ENCODE measurements around the gene SLC26A9. TPM values are rescaled to one million over a fixed set of nuclear protein-coding genes. Genes with fewer than 3 reads are reported as not detected.

Gene SLC26A9
- total and polyA plus RNA-seq, 4 donors = 0.13 to 0.18 (median 0.18) TPM; not detected in 1

DNA sequence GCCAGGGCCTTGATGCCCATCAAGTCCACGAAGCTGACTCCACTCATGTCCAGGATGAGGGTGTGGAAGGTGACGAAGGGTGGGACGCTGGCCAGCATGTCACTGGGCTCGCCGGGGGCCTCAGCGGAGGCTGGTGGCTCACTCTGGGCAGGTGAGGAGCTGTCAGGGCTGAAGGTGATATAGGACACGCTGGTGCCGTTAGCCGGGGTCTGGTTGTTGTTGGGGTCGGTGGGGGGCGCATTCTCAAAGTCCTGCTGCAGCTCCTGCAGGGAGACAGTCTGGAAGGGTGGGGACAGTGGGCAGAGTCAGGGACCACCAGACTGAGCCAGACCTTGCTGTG is 21.7 kb downstream of the SLC26A9 start:
- ATAC-seq (ENCODE audit: low FRiP score) = no peak
- H3K9me3 ChIP-seq (ENCODE audit: control insufficient read depth, low read length) = no peaks in the 10 kb centered on the region
- no peak overlapping the region for H3K4me3 ChIP-seq (ENCODE audit: low read length in 2 of 2)
- no peaks in the 10 kb centered on the region for H3K36me3 ChIP-seq (ENCODE audit: control insufficient read depth in 1 of 2, insufficient read depth in 2 of 2, low read length in 1 of 2)
- no peak for DNase-seq
- no peaks in the 10 kb centered on the region for H3K27me3 ChIP-seq (ENCODE audit: control insufficient read depth in 1 of 2, insufficient read depth in 2 of 2, low read length in 1 of 2)
- no peak overlapping the region for H3K27ac ChIP-seq (ENCODE audit: low read depth in 1 of 2, low read length in 2 of 2)
- intact Hi-C loops (cut with DNase I) = loop anchor here in 1 of 2 donors (5.0 kb wide), 1 partner anchor 41 kb away; no protein-coding TSS in a partner anchor
- 96 to 97% methylated on average over 11 of the region's 11 CpGs for WGBS, 2 donors
- peaks cover 0 to 3% of the 10 kb centered on the region in 2 donors for H3K4me1 ChIP-seq (ENCODE audit: control insufficient read depth in 1 of 2, insufficient read depth in 2 of 2, low read length in 2 of 2)

DNA sequence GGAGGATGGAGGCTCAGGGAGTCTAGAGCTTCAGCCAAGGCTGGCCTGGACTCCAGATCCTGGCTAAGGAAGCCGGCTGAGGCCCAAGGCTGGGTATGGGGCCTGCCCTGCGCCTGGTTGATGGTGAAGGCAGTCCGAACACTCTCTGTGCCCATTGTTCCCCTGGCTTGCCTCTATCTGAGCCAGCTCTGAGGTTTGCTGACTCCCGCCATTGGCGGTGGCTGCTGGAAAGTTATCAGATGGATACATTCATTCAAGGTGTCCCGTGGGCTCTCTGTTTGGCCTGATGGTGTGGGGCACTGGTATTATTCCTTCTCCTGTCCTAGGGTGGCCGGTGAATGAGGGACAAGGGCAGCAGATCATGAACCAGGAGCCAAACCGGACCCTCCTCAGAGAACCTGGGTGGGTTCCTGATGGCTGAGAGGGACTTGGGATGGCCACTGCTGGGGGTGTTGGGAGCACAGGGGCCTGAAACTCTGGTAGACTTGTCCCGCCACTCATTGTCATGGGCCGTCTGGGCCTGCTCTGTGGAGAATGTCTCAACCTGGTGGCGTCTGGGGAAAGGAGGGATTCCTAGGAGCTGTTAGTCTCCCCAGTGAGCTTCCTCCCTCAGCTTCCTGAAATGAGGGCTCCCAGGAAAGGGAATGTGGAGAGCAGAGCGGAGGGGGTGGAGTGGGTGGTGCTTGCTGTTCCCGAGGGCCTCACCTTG is 22.2 kb downstream of the SLC26A9 start:
- WGBS, 2 donors = 74% methylated on average over 13 of the region's 13 CpGs
- ATAC-seq (ENCODE audit: low FRiP score) = no peak
- no peak overlapping the region for H3K4me3 ChIP-seq (ENCODE audit: low read length in 2 of 2)
- intact Hi-C loops (cut with DNase I) = loop anchor here in 1 of 2 donors (5.0 kb wide), 1 partner anchor 41 kb away; no protein-coding TSS in a partner anchor
- no peaks in the 10 kb centered on the region for H3K9me3 ChIP-seq (ENCODE audit: control insufficient read depth, low read length)
- DNase-seq = peak in 1 of 2 donors; percentile 72
- H3K27me3 ChIP-seq (ENCODE audit: control insufficient read depth in 1 of 2, insufficient read depth in 2 of 2, low read length in 1 of 2) = no peaks in the 10 kb centered on the region
- H3K4me1 ChIP-seq (ENCODE audit: control insufficient read depth in 1 of 2, insufficient read depth in 2 of 2, low read length in 2 of 2) = peaks cover 0 to 3% of the 10 kb centered on the region in 2 donors
- no peak overlapping the region for H3K27ac ChIP-seq (ENCODE audit: low read depth in 1 of 2, low read length in 2 of 2)
- no peaks in the 10 kb centered on the region for H3K36me3 ChIP-seq (ENCODE audit: control insufficient read depth in 1 of 2, insufficient read depth in 2 of 2, low read length in 1 of 2)

DNA sequence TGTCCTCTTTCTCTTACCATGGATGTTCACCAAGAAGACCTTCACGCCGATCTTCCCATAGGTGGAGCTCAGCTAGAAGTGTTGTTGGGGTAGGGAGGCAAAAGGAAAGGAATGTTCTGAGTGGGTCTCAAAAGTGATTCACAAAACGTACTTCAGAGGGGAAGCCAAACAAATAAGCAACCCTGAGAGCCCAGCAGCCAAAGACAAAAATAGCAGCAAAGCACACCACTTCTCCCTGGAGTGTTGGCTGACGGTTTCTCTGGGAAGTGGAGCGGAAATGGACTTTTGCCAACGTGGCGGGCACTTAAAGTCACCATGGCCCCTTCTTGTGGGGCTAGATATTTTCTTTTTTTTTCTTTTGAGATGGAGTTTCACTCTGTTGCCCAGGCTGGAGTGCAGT is 23.1 kb downstream of the SLC26A9 start:
- ATAC-seq (ENCODE audit: low FRiP score) = peak; percentile 5
- H3K4me1 ChIP-seq (ENCODE audit: control insufficient read depth in 1 of 2, insufficient read depth in 2 of 2, low read length in 2 of 2) = peaks cover 3 to 7% of the 10 kb centered on the region in 2 donors
- no peaks in the 10 kb centered on the region for H3K27me3 ChIP-seq (ENCODE audit: control insufficient read depth in 1 of 2, insufficient read depth in 2 of 2, low read length in 1 of 2)
- H3K4me3 ChIP-seq (ENCODE audit: low read length in 2 of 2) = no peak overlapping the region
- DNase-seq = peak; percentile 79 to 86
- H3K27ac ChIP-seq (ENCODE audit: low read depth in 1 of 2, low read length in 2 of 2) = peak overlapping the region; percentile 14 to 35
- 2 to 6% methylated on average over 7 of the region's 7 CpGs for WGBS, 2 donors
- intact Hi-C loops (cut with DNase I) = loop anchor here in 1 of 2 donors (5.0 kb wide), 1 partner anchor 42 kb away; no protein-coding TSS in a partner anchor
- no peaks in the 10 kb centered on the region for H3K9me3 ChIP-seq (ENCODE audit: control insufficient read depth, low read length)
- H3K36me3 ChIP-seq (ENCODE audit: control insufficient read depth in 1 of 2, insufficient read depth in 2 of 2, low read length in 1 of 2) = no peaks in the 10 kb centered on the region

DNA sequence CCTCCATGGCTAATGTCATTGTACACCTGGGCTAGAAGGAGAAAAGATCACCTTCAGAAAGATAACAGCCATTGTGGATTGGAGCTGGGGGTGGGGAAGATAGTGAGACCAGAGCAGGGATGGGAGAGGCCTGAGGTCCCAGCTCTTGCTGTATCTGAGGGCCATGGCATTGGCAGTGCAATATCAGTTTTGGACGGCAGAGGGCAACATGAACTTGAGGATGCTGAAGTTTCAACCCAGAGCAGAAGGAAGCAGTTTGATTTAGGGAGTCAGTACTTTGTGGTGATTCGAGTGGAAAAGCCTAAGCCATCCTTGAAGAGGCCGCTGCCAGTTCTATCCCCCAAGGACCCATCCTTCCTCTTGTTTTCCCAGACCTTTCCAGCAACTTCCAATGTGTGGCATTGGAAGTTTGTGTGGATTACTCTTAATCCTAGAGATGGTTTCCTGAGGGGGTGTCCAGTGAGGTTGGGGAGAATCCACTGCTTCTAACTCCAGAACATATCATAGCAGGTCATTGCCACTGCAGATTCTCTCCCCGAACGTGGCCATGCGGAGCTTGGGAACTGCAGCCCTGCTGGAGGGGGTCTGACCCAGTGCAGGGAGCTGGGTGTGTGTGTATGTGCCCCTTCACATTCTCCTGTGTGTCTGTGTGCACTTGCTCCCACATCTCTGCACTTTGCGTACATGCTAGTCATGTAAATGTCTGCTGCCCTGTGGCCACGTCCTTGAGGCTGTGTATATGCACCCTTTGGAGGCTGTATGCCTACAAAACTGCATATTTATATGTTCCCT is 24.1 kb downstream of the SLC26A9 start:
- no peaks in the 10 kb centered on the region for H3K36me3 ChIP-seq (ENCODE audit: control insufficient read depth in 1 of 2, insufficient read depth in 2 of 2, low read length in 1 of 2)
- WGBS, 2 donors = 29 to 37% methylated on average over 8 of the region's 8 CpGs
- no peaks in the 10 kb centered on the region for H3K27me3 ChIP-seq (ENCODE audit: control insufficient read depth in 1 of 2, insufficient read depth in 2 of 2, low read length in 1 of 2)
- DNase-seq (peak; percentile 89 to 90), ATAC-seq (ENCODE audit: low FRiP score) (peak; percentile 84)
- H3K9me3 ChIP-seq (ENCODE audit: control insufficient read depth, low read length) = no peaks in the 10 kb centered on the region
- H3K4me1 ChIP-seq (ENCODE audit: control insufficient read depth in 1 of 2, insufficient read depth in 2 of 2, low read length in 2 of 2) = peaks cover 3 to 9% of the 10 kb centered on the region in 2 donors
- peak overlapping the region; percentile 14 to 35 for H3K27ac ChIP-seq (ENCODE audit: low read depth in 1 of 2, low read length in 2 of 2)
- H3K4me3 ChIP-seq (ENCODE audit: low read length in 2 of 2) = no peak overlapping the region
- intact Hi-C loops (cut with DNase I) = loop anchor here (1.0 to 5.0 kb wide), 4 partner anchors 58 to 188 kb away; partner anchors contain the start of gene SLC41A1 (in 1 of the 2)

DNA sequence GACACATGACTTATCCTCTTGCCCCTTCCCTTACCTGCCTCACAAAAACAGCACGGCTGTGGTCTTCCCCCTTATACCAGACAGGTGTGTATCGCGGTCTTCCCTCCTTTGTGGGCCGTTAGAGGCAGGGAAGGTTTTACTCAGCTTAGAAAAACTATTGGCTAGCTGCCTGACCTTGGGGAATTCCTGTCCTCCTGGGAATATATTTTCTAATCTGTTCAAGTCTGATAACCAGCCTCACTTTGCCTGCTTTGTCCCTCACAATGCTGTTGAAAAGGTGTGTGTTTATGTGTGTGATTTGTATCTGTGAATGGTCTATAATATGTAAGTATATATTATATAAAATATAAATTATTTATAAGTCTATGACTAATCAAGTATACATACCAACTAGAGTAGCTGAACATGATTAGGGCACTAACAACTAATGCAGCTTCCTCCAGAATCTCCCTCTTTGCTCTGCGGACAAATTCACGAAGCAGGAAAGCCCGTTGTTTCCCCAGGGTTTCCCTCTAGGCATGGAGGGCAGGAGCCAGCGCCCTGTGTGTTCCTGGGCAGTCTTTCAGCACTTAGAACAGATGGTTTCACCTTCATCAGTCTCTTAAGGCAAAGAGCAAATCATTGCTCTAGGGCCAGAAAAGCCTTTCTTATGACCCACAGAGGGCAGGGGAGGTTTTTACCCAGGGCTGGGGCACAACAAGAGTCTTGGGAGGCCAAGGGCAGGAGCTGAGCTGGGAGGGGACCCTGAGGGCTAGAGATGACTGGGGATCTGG is 25.6 kb downstream of the SLC26A9 start:
- Histone ChIP-seq H3K9me3 (ENCODE audit: control insufficient read depth, low read length) (no peaks in the 10 kb centered on the region), H3K27ac (ENCODE audit: low read depth in 1 of 2, low read length in 2 of 2) (no peak overlapping the region), H3K36me3 (ENCODE audit: control insufficient read depth in 1 of 2, insufficient read depth in 2 of 2, low read length in 1 of 2) (no peaks in the 10 kb centered on the region), H3K27me3 (ENCODE audit: control insufficient read depth in 1 of 2, insufficient read depth in 2 of 2, low read length in 1 of 2) (no peaks in the 10 kb centered on the region), H3K4me3 (ENCODE audit: low read length in 2 of 2) (no peak overlapping the region), H3K4me1 (ENCODE audit: control insufficient read depth in 1 of 2, insufficient read depth in 2 of 2, low read length in 2 of 2) (peaks cover 3 to 9% of the 10 kb centered on the region in 2 donors)
- 19 to 35% methylated on average over 8 of the region's 8 CpGs for WGBS, 2 donors
- ATAC-seq (ENCODE audit: low FRiP score) (no peak), DNase-seq (no peak)
- intact Hi-C loops (cut with DNase I) = loop anchor here (5.0 kb wide), 3 partner anchors 105 to 190 kb away; partner anchors contain the start of gene SLC41A1 (in 1 of the 2)

DNA sequence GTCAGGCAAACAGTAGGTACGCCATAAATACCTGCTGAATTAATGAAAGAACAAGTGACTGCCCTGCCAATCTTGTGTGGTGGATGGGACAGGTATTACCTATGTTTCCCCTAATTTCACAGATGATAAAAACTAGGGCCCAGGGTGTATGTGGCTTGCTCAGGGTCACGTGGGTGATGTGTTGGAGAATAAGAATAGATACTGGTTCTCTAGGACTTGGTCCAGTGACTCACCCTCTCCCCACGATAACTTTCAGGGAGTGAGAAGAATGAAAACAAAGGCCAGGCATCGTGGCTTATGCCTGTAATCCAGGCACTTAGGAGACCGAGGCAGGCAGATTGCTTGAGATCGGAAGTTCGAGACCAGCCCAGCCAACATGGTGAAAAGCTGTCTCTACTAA is 26.7 kb downstream of the SLC26A9 start:
- intact Hi-C loops (cut with DNase I) = loop anchor here (5.0 kb wide), 3 partner anchors 104 to 191 kb away; partner anchors contain the start of gene SLC41A1 (in 1 of the 2)
- no peak for DNase-seq
- H3K4me1 ChIP-seq (ENCODE audit: control insufficient read depth in 1 of 2, insufficient read depth in 2 of 2, low read length in 2 of 2) = peaks cover 3 to 9% of the 10 kb centered on the region in 2 donors
- peak overlapping the region in 1 of 2 donors; percentile 70 for H3K27ac ChIP-seq (ENCODE audit: low read depth in 1 of 2, low read length in 2 of 2)
- no peak for ATAC-seq (ENCODE audit: low FRiP score)
- H3K27me3 ChIP-seq (ENCODE audit: control insufficient read depth in 1 of 2, insufficient read depth in 2 of 2, low read length in 1 of 2) = no peaks in the 10 kb centered on the region
- WGBS, 2 donors = 30 to 34% methylated on average over 7 of the region's 7 CpGs
- no peaks in the 10 kb centered on the region for H3K9me3 ChIP-seq (ENCODE audit: control insufficient read depth, low read length)
- H3K36me3 ChIP-seq (ENCODE audit: control insufficient read depth in 1 of 2, insufficient read depth in 2 of 2, low read length in 1 of 2) = no peaks in the 10 kb centered on the region
- no peak overlapping the region for H3K4me3 ChIP-seq (ENCODE audit: low read length in 2 of 2)

DNA sequence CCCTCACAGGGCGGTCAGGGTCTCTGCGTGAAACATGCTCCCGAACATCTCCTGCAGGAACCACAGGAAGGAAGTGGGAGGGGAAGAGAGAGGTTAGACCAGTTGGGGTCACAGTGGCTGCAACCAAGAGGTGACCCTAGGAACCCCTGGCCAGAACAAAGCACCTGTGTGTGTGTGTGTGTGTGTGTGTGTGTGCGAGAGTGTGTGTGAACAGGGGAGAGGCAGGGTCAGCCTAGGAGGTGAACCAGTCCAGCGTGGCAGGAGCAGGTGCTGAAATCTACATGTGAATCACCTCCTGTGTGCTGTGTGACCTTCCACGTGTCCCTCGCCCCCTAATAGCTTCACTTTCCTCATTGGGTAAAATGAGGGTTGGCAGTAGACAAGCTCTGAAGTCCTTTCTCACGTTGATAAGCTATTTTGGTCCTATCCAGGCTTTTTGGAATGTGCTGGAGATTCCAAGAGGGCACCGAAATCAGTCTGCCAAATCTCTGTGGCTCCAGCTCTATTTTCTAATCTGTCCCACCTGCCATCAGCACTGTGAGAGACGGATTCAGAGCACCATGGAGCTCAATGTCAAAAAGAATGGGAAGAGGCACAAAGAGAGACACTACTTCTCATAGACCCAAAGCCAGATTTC is 27.8 kb downstream of the SLC26A9 start:
- H3K4me1 ChIP-seq (ENCODE audit: control insufficient read depth in 1 of 2, insufficient read depth in 2 of 2, low read length in 2 of 2) = peaks cover 3 to 9% of the 10 kb centered on the region in 2 donors
- H3K9me3 ChIP-seq (ENCODE audit: control insufficient read depth, low read length) = no peaks in the 10 kb centered on the region
- no peak overlapping the region for H3K4me3 ChIP-seq (ENCODE audit: low read length in 2 of 2)
- DNase-seq = no peak
- H3K27me3 ChIP-seq (ENCODE audit: control insufficient read depth in 1 of 2, insufficient read depth in 2 of 2, low read length in 1 of 2) = no peaks in the 10 kb centered on the region
- H3K27ac ChIP-seq (ENCODE audit: low read depth in 1 of 2, low read length in 2 of 2) = peak overlapping the region; percentile 14 to 71
- WGBS, 2 donors = 21 to 29% methylated on average over 10 of the region's 10 CpGs
- H3K36me3 ChIP-seq (ENCODE audit: control insufficient read depth in 1 of 2, insufficient read depth in 2 of 2, low read length in 1 of 2) = no peaks in the 10 kb centered on the region
- intact Hi-C loops (cut with DNase I) = loop anchor here (5.0 kb wide), 3 partner anchors 103 to 192 kb away; partner anchors contain the start of gene SLC41A1 (in 1 of the 2)
- no peak for ATAC-seq (ENCODE audit: low FRiP score)

DNA sequence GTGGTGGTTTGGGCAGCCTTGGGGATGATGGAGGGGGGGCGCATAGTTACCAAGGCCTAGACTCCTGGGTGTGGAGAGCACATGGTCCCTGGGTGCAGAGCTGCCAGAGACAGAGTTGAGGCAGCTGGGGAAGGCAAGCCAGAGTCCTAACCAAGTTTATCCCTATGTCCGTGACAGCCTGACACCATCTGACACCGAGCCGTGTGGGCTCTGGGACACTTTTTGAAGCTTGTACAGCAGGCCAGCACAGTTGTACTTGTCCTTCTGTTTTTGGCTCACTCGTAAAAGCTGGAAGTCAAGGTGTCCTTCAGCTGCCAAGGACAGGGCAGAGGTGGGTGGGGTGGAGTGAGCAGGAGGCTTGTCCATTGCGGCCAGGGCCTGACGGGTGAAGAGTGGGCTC is 28.5 kb downstream of the SLC26A9 start:
- DNase-seq = no peak
- ATAC-seq (ENCODE audit: low FRiP score) = peak; percentile 17
- peaks cover under 1 to 9% of the 10 kb centered on the region in 2 donors for H3K4me1 ChIP-seq (ENCODE audit: control insufficient read depth in 1 of 2, insufficient read depth in 2 of 2, low read length in 2 of 2)

More for the DNA sequence above, 28.5 kb downstream of the SLC26A9 start:
- 5 to 12% methylated on average over 7 of the region's 7 CpGs for WGBS, 2 donors
- no peaks in the 10 kb centered on the region for H3K36me3 ChIP-seq (ENCODE audit: control insufficient read depth in 1 of 2, insufficient read depth in 2 of 2, low read length in 1 of 2)
- intact Hi-C loops (cut with DNase I) = loop anchor here (5.0 kb wide), 3 partner anchors 102 to 193 kb away; partner anchors contain the start of gene SLC41A1 (in 2 of the 2)
- peak overlapping the region; percentile 17 to 71 for H3K27ac ChIP-seq (ENCODE audit: low read depth in 1 of 2, low read length in 2 of 2)
- H3K4me3 ChIP-seq (ENCODE audit: low read length in 2 of 2) = no peak overlapping the region
- H3K9me3 ChIP-seq (ENCODE audit: control insufficient read depth, low read length) = no peaks in the 10 kb centered on the region
- no peaks in the 10 kb centered on the region for H3K27me3 ChIP-seq (ENCODE audit: control insufficient read depth in 1 of 2, insufficient read depth in 2 of 2, low read length in 1 of 2)
